H9 (cell line): ENCODE results near the gene LYRM7. TPM values are rescaled to one million over a fixed set of nuclear protein-coding genes. Genes with fewer than 3 reads are reported as not detected.

Experiments
- DNase-seq: peaks from one replicate; pipeline ENCODE4 v3.0.0-alpha.2; 2017
- H2AFZ ChIP-seq: one replicate; pipeline ENCODE4 v1.6.1; 2013; ENCODE audit warnings: mild to moderate bottlenecking, low read length, control low read depth, moderate library complexity
- H2AK5ac ChIP-seq: 2 replicates; pipeline ENCODE4 v1.6.1; 2013; ENCODE audit warnings: low read length, control low read depth, mixed read lengths; ENCODE audit not compliant: insufficient read length
- H2BK120ac ChIP-seq: one replicate; pipeline ENCODE4 v1.6.1; 2013; ENCODE audit warnings: low read depth, mild to moderate bottlenecking, low read length, control low read depth, inconsistent platforms; ENCODE audit not compliant: poor library complexity, severe bottlenecking
- H2BK12ac ChIP-seq: 2 replicates; pipeline ENCODE4 v1.6.1; 2013; ENCODE audit warnings: low read length, control low read depth, mixed read lengths, low read depth; ENCODE audit not compliant: insufficient read length
- H2BK15ac ChIP-seq: 2 replicates; pipeline ENCODE4 v1.6.1; 2013; ENCODE audit warnings: low read depth, low read length, control low read depth
- H2BK20ac ChIP-seq: one replicate; pipeline ENCODE4 v1.6.1; 2013; ENCODE audit warnings: low read depth, mild to moderate bottlenecking, low read length, control low read depth, inconsistent platforms; ENCODE audit not compliant: poor library complexity, severe bottlenecking
- H2BK5ac ChIP-seq: 2 replicates; pipeline ENCODE4 v1.6.1; 2013; ENCODE audit warnings: low read length, control low read depth, mixed read lengths; ENCODE audit not compliant: insufficient read length
- H3K14ac ChIP-seq: 2 replicates; pipeline ENCODE4 v1.6.1; 2013; ENCODE audit warnings: low read length, control low read depth; ENCODE audit not compliant: insufficient read depth
- H3K18ac ChIP-seq: 2 replicates; pipeline ENCODE4 v1.6.1; 2013; ENCODE audit warnings: low read depth, mild to moderate bottlenecking, mixed read lengths, low read length, control low read depth; ENCODE audit not compliant: insufficient read length
- H3K23ac ChIP-seq: 2 replicates; pipeline ENCODE4 v1.6.1; 2013; ENCODE audit warnings: low read length, control low read depth, mixed read lengths, low read depth; ENCODE audit not compliant: insufficient read length
- H3K23me2 ChIP-seq: 2 replicates; pipeline ENCODE4 v1.6.1; 2013; ENCODE audit warnings: low read depth, mild to moderate bottlenecking, mixed read lengths, low read length, control low read depth; ENCODE audit not compliant: insufficient read length, poor library complexity, severe bottlenecking
- H3K27ac ChIP-seq: 2 replicates; pipeline ENCODE4 v1.5.1; 2013; ENCODE audit warnings: low read length, control low read depth, mixed read lengths, low read depth; ENCODE audit not compliant: insufficient read length
- H3K27me3 ChIP-seq: 2 replicates; pipeline ENCODE4 v1.6.1; 2013; ENCODE audit warnings: low read length, control low read depth, inconsistent platforms; ENCODE audit not compliant: insufficient read depth
- H3K4ac ChIP-seq: 2 replicates; pipeline ENCODE4 v1.6.1; 2013; ENCODE audit warnings: low read depth, mild to moderate bottlenecking, control low read depth, inconsistent platforms, low read length, moderate library complexity
- H3K4me1 ChIP-seq: 2 replicates; pipeline ENCODE4 v1.6.1; 2013; ENCODE audit warnings: low read length, control low read depth, inconsistent platforms; ENCODE audit not compliant: insufficient read depth
- H3K4me2 ChIP-seq: 2 replicates; pipeline ENCODE4 v1.6.1; 2013; ENCODE audit warnings: low read length, control low read depth, mixed read lengths; ENCODE audit not compliant: insufficient read length, insufficient read depth
- H3K56ac ChIP-seq: 2 replicates; pipeline ENCODE4 v1.6.1; 2013; ENCODE audit warnings: low read depth, mild to moderate bottlenecking, mixed read lengths, low read length, control low read depth; ENCODE audit not compliant: insufficient read length
- H3K79me1 ChIP-seq: 2 replicates; pipeline ENCODE4 v1.6.1; 2013; ENCODE audit warnings: low read depth, mild to moderate bottlenecking, moderate library complexity, low read length, control low read depth, inconsistent platforms; ENCODE audit not compliant: insufficient read depth, poor library complexity, severe bottlenecking
- H3K79me2 ChIP-seq: 2 replicates; pipeline ENCODE4 v1.6.1; 2013; ENCODE audit warnings: low read length, control low read depth, inconsistent platforms; ENCODE audit not compliant: insufficient read depth
- H3K9ac ChIP-seq: 2 replicates; pipeline ENCODE4 v1.6.1; 2013; ENCODE audit warnings: low read length, control low read depth, mixed read lengths; ENCODE audit not compliant: insufficient read length; ENCODE audit errors: extremely low read depth
- H3K9me3 ChIP-seq: one replicate; pipeline ENCODE4 v1.6.1; 2013; ENCODE audit warnings: low read depth, low read length, inconsistent platforms; ENCODE audit not compliant: control insufficient read depth
- H3T11ph ChIP-seq: one replicate; pipeline ENCODE4 v1.6.1; 2013; ENCODE audit warnings: mild to moderate bottlenecking, low read length, control low read depth, inconsistent platforms
- H4K20me1 ChIP-seq: one replicate; pipeline ENCODE4 v1.6.1; 2013; ENCODE audit not compliant: control insufficient read depth, insufficient read length, insufficient read depth
- H4K5ac ChIP-seq: 2 replicates; pipeline ENCODE4 v1.6.1; 2013; ENCODE audit warnings: low read depth, mild to moderate bottlenecking, mixed read lengths, low read length, control low read depth; ENCODE audit not compliant: insufficient read length
- H4K8ac ChIP-seq: replicated peaks from 2 replicates; pipeline ENCODE4 v1.6.1; 2013; ENCODE audit warnings: low read length, control low read depth, mixed read lengths, low read depth; ENCODE audit not compliant: insufficient read length
- H4K91ac ChIP-seq: 2 replicates; pipeline ENCODE4 v1.6.1; 2013; ENCODE audit warnings: low read depth, mild to moderate bottlenecking, moderate library complexity, mixed read lengths, low read length, control low read depth; ENCODE audit not compliant: insufficient read length
- H3K27ac Mint-ChIP-seq, 3 experiments: 2 replicates in 2 of 3; 3 replicates in 1 of 3; pipeline ENCODE4 v1.8.0; 2020 to 2021; ENCODE audit warnings: mixed read lengths in 3 of 3, mild to moderate bottlenecking in 1 of 3, moderate library complexity in 1 of 3
- H3K27me3 Mint-ChIP-seq: 2 replicates; pipeline ENCODE4 v1.8.0; 2021; ENCODE audit warnings: low read depth, mild to moderate bottlenecking, moderate library complexity, mixed read lengths
- H3K36me3 Mint-ChIP-seq, 3 experiments: 2 replicates in 2 of 3; 3 replicates in 1 of 3; pipeline ENCODE4 v1.8.0; 2020 to 2021; ENCODE audit warnings: low read depth in 3 of 3, mixed read lengths in 3 of 3; ENCODE audit not compliant: insufficient read depth in 1 of 3
- H3K4me1 Mint-ChIP-seq, 2 experiments: 2 replicates each; pipeline ENCODE4 v1.8.0; 2020; ENCODE audit warnings: mixed read lengths in 2 of 2
- H3K4me3 Mint-ChIP-seq, 2 experiments: 2 replicates in 1 of 2; 3 replicates in 1 of 2; pipeline ENCODE4 v1.8.0; 2020 to 2021; ENCODE audit warnings: mild to moderate bottlenecking in 2 of 2, mixed read lengths in 2 of 2, moderate library complexity in 1 of 2
- H3K9me3 Mint-ChIP-seq, 2 experiments: 2 replicates in 1 of 2; 3 replicates in 1 of 2; pipeline ENCODE4 v1.8.0; 2020; ENCODE audit warnings: mild to moderate bottlenecking in 2 of 2, mixed read lengths in 2 of 2, moderate library complexity in 1 of 2
- WGBS: extraction: QIAGEN DNeasy Blood & Tissue Kit; methylation state at CpG from one replicate; pipeline ENCODE4 v1.1.7; 2013; ENCODE audit warnings: missing lambda C conversion rate, low lambda C conversion rate, mixed read lengths; ENCODE audit not compliant: insufficient read length; ENCODE audit errors: extremely low coverage; 5-methylcytosine and 5-hydroxymethylcytosine counted together
- total RNA-seq: library from RNA; stranded (reverse); gene quantifications from 2 replicates; pipeline ENCODE4 v1.2.1, GENCODE V29; 2021
- TF ChIP-seq, protein P1 (sequence below): fragments of 200-600 bp; sonication (generic); conservative IDR thresholded peaks from 3 replicates; pipeline ENCODE4 v1.8.0; 2021; ENCODE audit warnings: antibody characterized with exemption, mild to moderate bottlenecking

The LYRM7 gene
- total RNA-seq, 1 experiment from 2014 or later, result 7.0 TPM

DNA sequence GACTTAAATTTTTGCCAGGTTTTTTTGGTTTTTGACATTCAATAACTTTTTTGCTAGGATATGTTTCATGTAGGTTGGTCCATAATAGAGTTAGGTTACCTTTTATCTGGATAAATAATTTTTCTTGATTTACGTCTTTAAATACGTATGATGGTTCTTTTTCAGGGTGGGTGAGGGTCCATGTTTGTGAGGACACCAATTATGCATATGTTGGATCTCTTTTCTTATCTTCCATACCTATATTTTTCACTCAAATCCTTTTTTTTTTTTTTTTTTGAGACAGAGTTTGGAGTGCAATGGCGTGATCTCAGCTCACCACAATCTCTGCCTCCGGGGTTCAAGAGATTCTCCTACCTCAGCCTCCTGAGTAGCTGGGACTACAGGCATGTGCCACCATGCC, 75.8 kb downstream of the LYRM7 start:
- Histone ChIP-seq H2AK5ac (no peak overlapping the region), H3K4ac (no peak overlapping the region), H2BK20ac (no peak overlapping the region), H3K56ac (no peak overlapping the region), H3K27me3 (no peaks in the 10 kb centered on the region), H3K9me3 (no peaks in the 10 kb centered on the region), H2AFZ (no peak overlapping the region), H2BK12ac (no peak overlapping the region), H3K4me1 (no peaks in the 10 kb centered on the region), H2BK15ac (no peak overlapping the region), H3K9ac (no peak overlapping the region), H3T11ph (no peak overlapping the region), H3K18ac (no peak overlapping the region), H4K20me1 (no peaks in the 10 kb centered on the region), H4K91ac (no peak overlapping the region), H3K27ac (no peak overlapping the region), H3K79me1 (no peaks in the 10 kb centered on the region), H2BK120ac (no peak overlapping the region), H3K23ac (no peak overlapping the region), H3K14ac (no peak overlapping the region), H4K5ac (no peak overlapping the region), H4K8ac (no peak overlapping the region), H3K4me2 (no peak overlapping the region), H3K23me2 (no peaks in the 10 kb centered on the region), H2BK5ac (no peak overlapping the region), H3K79me2 (no peaks in the 10 kb centered on the region)
- no peak overlapping the region for H3K4me3 Mint-ChIP-seq
- no peaks in the 10 kb centered on the region for H3K4me1 Mint-ChIP-seq
- no peaks in the 10 kb centered on the region for H3K27me3 Mint-ChIP-seq
- DNase-seq, result no peak
- no CpG with 5 or more reads among the region's 4 CpGs for WGBS
- H3K27ac Mint-ChIP-seq, result no peak overlapping the region
- TF ChIP-seq, protein P1, sequence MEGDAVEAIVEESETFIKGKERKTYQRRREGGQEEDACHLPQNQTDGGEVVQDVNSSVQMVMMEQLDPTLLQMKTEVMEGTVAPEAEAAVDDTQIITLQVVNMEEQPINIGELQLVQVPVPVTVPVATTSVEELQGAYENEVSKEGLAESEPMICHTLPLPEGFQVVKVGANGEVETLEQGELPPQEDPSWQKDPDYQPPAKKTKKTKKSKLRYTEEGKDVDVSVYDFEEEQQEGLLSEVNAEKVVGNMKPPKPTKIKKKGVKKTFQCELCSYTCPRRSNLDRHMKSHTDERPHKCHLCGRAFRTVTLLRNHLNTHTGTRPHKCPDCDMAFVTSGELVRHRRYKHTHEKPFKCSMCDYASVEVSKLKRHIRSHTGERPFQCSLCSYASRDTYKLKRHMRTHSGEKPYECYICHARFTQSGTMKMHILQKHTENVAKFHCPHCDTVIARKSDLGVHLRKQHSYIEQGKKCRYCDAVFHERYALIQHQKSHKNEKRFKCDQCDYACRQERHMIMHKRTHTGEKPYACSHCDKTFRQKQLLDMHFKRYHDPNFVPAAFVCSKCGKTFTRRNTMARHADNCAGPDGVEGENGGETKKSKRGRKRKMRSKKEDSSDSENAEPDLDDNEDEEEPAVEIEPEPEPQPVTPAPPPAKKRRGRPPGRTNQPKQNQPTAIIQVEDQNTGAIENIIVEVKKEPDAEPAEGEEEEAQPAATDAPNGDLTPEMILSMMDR, result no peak
- H3K9me3 Mint-ChIP-seq, result peaks cover 8 to 9% of the 10 kb centered on the region in 2 experiments; a peak in 3 of 5 replicates
- H3K36me3 Mint-ChIP-seq, result peaks cover 0 to 8% (median 2%) of the 10 kb centered on the region in 3 experiments; a peak in 2 of 7 replicates
